Ishikawa (cell line): ENCODE data around the gene NACC2.

Source experiments
- CEBPB ChIP-seq: IDR thresholded peaks from 2 replicates; pipeline ENCODE4 v1.6.1; 2012
- MAX ChIP-seq: IDR thresholded peaks from 2 replicates; pipeline ENCODE4 v1.6.1; 2012
- NFIC ChIP-seq: IDR thresholded peaks from 2 replicates; pipeline ENCODE4 v1.6.1; 2012
- REST ChIP-seq: IDR thresholded peaks from 2 replicates; pipeline ENCODE4 v1.6.1; 2012; ENCODE audit warnings: low read depth, mild to moderate bottlenecking
- TCF12 ChIP-seq: IDR thresholded peaks from 2 replicates; pipeline ENCODE4 v1.6.1; 2012; ENCODE audit warnings: low read depth

- no peak for TF ChIP-seq REST
- no peak for TF ChIP-seq NFIC
- no peak for TF ChIP-seq MAX
- TF ChIP-seq CEBPB = no peak
- no peak for TF ChIP-seq TCF12
These were observed 52.5 kb downstream of the NACC2 start for GRCh38 chr9:136042541-136042940.
